GM19372 (cell line): ENCODE data around the gene GPR37.

Source experiments
- ATAC-seq: cut with Tn5 transposase; IDR thresholded peaks from one replicate; pipeline ENCODE4 v1.9.1; 2021; ENCODE audit warnings: mild to moderate bottlenecking, low read depth, moderate library complexity; ENCODE audit not compliant: unreplicated experiment

The GPR37 gene

GRCh38 chr7:124737760-124738300 lies 27.8 kb downstream of the GPR37 start:
- ATAC-seq, result no peak

GRCh38 chr7:124728610-124729009 lies 37.0 kb downstream of the GPR37 start:
- no peak for ATAC-seq

GRCh38 chr7:124724507-124725192 lies 40.9 kb downstream of the GPR37 start:
- no peak for ATAC-seq

GRCh38 chr7:124724079-124724478 lies 41.5 kb downstream of the GPR37 start:
- no peak for ATAC-seq

- no peak for ATAC-seq
Observed at GRCh38 chr7:124723012-124723411, 42.6 kb downstream of the GPR37 start.

- no peak for ATAC-seq
Observed at GRCh38 chr7:124722292-124722691, 43.3 kb downstream of the GPR37 start.

GRCh38 chr7:124720195-124720594 lies 45.4 kb downstream of the GPR37 start:
- no peak for ATAC-seq

- ATAC-seq, result no peak
Observed at GRCh38 chr7:124718032-124718766, 47.4 kb downstream of the GPR37 start.

GRCh38 chr7:124716894-124717293 lies 48.7 kb downstream of the GPR37 start:
- ATAC-seq, result no peak

- no peak for ATAC-seq
Observed at GRCh38 chr7:124713086-124713485, 52.5 kb downstream of the GPR37 start.

- ATAC-seq, result no peak
Observed at GRCh38 chr7:124712017-124712416, 53.6 kb downstream of the GPR37 start.

- no peak for ATAC-seq
Observed at GRCh38 chr7:124702385-124702784, 63.2 kb downstream of the GPR37 start.

GRCh38 chr7:124701955-124702354 lies 63.6 kb downstream of the GPR37 start:
- ATAC-seq, result no peak

- no peak for ATAC-seq
Observed at GRCh38 chr7:124700655-124701054, 64.9 kb downstream of the GPR37 start.

- no peak for ATAC-seq
Observed at GRCh38 chr7:124698964-124699363, 66.6 kb downstream of the GPR37 start.

- no peak for ATAC-seq
Observed at GRCh38 chr7:124697746-124698145, 67.8 kb downstream of the GPR37 start.
